ENCODE measurements around the gene MTHFD2. TPM values are rescaled to one million over a fixed set of nuclear protein-coding genes. Genes with fewer than 3 reads are reported as not detected.
"Not testable (repeated sequence)": the region's sequence is repeated elsewhere in the genome, so short reads cannot be mapped to it uniquely, and the experiment has no call there.

MTHFD2 gene
- total RNA-seq, 3 donors from 2014 or later: 41.6 to 100 (median 56.7) TPM

DNA sequence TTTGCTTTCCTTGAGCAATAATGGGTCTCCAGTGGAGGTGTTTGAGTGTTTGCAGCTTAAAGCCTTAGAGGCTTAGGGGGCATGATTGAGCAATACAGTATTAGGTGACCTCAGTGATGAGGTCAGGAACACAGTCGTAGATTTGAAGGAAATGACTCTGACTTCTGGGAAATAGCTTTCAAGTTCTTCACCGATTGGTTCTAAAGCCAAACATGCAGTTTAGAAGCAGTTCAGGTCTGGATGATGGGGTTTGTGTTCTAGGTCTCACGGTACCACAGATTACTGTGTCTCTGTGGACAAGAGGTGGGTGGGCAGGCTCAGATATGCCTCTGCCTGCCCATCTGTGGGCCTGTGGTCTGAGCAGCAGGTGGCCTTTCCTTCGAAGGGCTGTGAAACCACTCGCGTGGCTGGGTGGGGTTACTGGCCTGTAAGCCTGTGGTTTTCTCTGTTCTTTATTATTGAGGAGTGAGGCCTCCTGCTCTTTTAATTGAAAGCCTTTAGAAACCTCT, 7.8 kb downstream of the MTHFD2 start:
- peak overlapping the region; percentile 77 to 85 for H3K27ac ChIP-seq
- intact Hi-C loops (cut with DNase I; ENCODE audit: low total_unique reads): no loop called here
- H3K36me3 ChIP-seq: no peaks in the 10 kb centered on the region
- H3K9me3 ChIP-seq: no peaks in the 10 kb centered on the region
- peak in 1 of 3 donors; percentile 12 for TF ChIP-seq POLR2AphosphoS5 (IDR thresholded peaks at IDR 0.05)
- no peak for TF ChIP-seq POLR2A (IDR thresholded peaks at IDR 0.05)
- H3K4me1 ChIP-seq: peaks cover 10 to 16% of the 10 kb centered on the region in 2 donors
- no peaks in the 10 kb centered on the region for H3K27me3 ChIP-seq
- peak overlapping the region in 1 of 3 donors; percentile 15 for H3K4me3 ChIP-seq
- DNase-seq (ENCODE audit: low spot score in 2 of 2): no peak

DNA sequence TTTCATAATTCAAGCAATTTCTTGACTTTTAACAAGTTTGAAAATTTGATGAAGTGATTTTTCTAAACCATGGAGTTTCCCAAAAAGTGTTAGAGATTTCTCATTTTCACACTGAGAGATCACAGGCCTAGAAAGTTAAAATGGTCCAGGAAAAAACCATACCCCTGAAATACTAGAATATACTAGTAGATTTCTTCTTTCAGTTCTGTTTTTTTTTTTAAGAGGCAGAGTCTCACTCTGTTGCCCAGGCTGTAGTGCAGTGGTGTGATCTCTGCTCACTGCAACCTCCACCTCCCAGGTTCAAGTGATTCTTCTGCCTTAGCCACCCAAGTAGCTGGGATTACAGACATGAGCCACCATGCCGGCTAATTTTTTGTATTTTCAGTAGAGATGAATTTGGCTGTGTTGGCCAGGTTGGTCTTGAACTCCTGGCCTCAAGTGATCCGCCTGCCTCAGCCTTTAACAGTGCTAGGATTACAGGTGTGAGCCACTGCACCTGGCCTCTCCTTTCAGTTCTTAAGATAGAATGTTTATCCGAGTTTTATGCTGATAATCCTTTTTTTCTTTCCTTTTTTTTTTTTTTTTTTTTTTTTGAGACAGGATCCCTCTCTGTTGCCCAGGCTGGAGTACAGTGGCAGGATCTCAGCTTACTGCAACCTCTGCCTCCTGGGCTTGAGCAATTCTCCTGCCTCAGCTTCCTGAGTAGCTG, 14.4 kb downstream of the MTHFD2 start:
- Histone ChIP-seq H3K27ac (no peak overlapping the region), H3K9me3 (no peaks in the 10 kb centered on the region), H3K36me3 (no peaks in the 10 kb centered on the region), H3K4me3 (no peak overlapping the region), H3K27me3 (no peaks in the 10 kb centered on the region), H3K4me1 (no peaks in the 10 kb centered on the region)
- TF ChIP-seq POLR2A (IDR thresholded peaks at IDR 0.05): no peak
- TF ChIP-seq, protein P1, sequence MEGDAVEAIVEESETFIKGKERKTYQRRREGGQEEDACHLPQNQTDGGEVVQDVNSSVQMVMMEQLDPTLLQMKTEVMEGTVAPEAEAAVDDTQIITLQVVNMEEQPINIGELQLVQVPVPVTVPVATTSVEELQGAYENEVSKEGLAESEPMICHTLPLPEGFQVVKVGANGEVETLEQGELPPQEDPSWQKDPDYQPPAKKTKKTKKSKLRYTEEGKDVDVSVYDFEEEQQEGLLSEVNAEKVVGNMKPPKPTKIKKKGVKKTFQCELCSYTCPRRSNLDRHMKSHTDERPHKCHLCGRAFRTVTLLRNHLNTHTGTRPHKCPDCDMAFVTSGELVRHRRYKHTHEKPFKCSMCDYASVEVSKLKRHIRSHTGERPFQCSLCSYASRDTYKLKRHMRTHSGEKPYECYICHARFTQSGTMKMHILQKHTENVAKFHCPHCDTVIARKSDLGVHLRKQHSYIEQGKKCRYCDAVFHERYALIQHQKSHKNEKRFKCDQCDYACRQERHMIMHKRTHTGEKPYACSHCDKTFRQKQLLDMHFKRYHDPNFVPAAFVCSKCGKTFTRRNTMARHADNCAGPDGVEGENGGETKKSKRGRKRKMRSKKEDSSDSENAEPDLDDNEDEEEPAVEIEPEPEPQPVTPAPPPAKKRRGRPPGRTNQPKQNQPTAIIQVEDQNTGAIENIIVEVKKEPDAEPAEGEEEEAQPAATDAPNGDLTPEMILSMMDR (IDR thresholded peaks at IDR 0.05): no peak
- TF ChIP-seq POLR2AphosphoS5 (IDR thresholded peaks at IDR 0.05): no peak
- no peak for DNase-seq (ENCODE audit: low spot score in 2 of 2)
- intact Hi-C loops (cut with DNase I; ENCODE audit: low total_unique reads): no loop called here

DNA sequence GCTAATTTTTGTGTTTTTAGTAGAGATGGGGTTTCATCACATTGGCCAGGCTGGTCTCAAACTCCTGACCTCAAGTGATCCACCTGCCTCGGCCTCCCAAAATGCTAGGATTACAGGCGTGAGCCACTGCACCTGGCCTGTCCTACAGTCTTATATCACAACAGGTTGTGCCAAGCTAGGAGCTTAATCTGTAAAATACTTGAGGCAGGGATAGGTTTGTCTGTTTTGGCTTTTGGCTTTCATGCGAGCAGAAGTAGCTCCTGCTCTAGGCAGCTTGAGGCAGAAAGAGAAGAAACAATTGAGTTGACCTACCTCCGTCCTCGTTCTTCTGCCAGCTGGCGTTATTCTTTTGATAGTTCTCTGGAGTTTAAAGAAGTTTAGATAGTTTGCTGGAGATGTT, 17.4 kb downstream of the MTHFD2 start:
- H3K36me3 ChIP-seq; DNase-seq (ENCODE audit: low spot score in 2 of 2); intact Hi-C loops (cut with DNase I; ENCODE audit: low total_unique reads): not testable (repeated sequence)

DNA sequence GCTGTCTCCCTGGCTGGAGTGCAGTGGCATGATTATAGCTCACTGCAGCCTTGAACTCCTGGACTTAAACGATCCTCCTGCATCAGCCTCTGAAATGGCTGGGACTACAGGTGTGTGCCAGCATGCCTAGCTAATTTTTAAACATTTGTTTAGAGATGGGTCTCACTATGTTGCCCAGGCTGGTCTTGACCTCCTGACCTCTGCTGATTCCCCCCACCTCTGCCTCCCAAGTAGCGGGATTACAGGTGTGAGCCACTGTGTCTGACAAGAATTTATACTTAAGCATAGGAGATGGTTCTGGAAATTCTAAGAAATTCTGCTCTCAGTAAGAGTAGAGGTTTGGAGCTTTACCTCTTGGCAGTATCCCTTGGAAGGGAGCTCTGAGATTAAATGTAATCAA, 18.2 kb downstream of the MTHFD2 start:
- no peaks in the 10 kb centered on the region for H3K27me3 ChIP-seq
- H3K27ac ChIP-seq: no peak overlapping the region
- DNase-seq (ENCODE audit: low spot score in 2 of 2): no peak
- intact Hi-C loops (cut with DNase I; ENCODE audit: low total_unique reads): no loop called here
- no peaks in the 10 kb centered on the region for H3K4me1 ChIP-seq
- H3K4me3 ChIP-seq: no peak overlapping the region
- no peaks in the 10 kb centered on the region for H3K36me3 ChIP-seq
- TF ChIP-seq POLR2A (IDR thresholded peaks at IDR 0.05) (no peak), POLR2AphosphoS5 (IDR thresholded peaks at IDR 0.05) (no peak)
- TF ChIP-seq, protein P1 (IDR thresholded peaks at IDR 0.05): no peak
- no peaks in the 10 kb centered on the region for H3K9me3 ChIP-seq

More for the DNA sequence above, 17.4 kb downstream of the MTHFD2 start:
- H3K27me3 ChIP-seq, H3K9me3 ChIP-seq, H3K27ac ChIP-seq, H3K4me3 ChIP-seq, H3K4me1 ChIP-seq: not testable (repeated sequence)

DNA sequence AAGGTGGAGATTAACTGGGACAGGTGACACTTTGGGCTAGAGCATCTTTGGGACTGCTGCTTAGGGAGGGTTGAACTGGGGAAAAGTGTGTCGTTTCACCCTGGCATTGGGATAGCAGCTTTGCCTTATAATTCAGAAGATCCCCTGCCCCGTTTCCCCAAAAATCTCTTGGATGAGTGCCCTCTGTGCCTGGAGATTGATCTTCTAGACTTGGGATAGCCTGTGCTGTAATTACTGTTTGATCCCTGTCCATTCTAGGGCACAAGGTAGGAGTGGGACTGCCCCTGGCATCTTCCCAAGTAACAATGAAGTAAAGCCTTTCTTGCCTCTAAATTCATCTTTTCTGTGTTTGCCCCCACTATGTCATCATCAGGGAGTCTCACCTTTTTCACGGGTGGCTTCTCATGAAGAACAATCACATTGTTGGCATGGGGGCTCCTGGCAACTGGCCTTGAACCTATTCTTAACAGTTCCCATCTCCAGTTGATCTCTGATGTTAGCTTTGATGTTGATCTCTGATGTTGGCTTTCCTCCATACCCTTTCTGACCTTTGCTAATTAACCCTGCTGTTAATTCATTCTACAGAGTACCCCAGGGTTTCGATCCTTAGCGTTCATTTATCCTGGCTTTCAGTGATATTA, 21.6 kb downstream of the MTHFD2 start:
- Histone ChIP-seq H3K4me1 (no peaks in the 10 kb centered on the region), H3K9me3 (no peaks in the 10 kb centered on the region), H3K27ac (no peak overlapping the region), H3K36me3 (no peaks in the 10 kb centered on the region), H3K27me3 (no peaks in the 10 kb centered on the region), H3K4me3 (no peak overlapping the region)
- intact Hi-C loops (cut with DNase I; ENCODE audit: low total_unique reads): no loop called here
- DNase-seq (ENCODE audit: low spot score in 2 of 2): no peak
- TF ChIP-seq, protein P1 (IDR thresholded peaks at IDR 0.05): no peak
- TF ChIP-seq POLR2A (IDR thresholded peaks at IDR 0.05): no peak
- no peak for TF ChIP-seq POLR2AphosphoS5 (IDR thresholded peaks at IDR 0.05)

DNA sequence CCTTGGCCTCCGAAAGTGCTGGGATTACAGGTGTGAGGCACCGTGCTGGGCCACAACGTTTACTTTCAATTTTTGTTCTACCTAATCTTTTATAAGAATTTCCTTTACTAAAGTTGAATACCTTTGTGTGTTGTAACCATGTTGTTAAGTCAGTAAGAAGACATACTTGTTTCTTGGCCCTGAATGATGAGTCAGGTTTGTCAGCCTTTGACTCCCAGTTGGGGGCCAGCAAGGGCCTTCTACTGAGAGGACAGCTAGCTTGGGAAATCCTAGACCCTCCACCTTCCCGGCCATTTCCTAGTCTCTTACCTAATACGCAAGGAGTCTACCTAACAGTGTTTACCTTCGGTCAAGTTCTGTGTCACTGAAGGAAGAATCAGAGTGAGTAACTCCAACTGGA, 22.7 kb downstream of the MTHFD2 start:
- H3K27ac ChIP-seq: no peak overlapping the region
- no peaks in the 10 kb centered on the region for H3K4me1 ChIP-seq
- H3K27me3 ChIP-seq: no peaks in the 10 kb centered on the region
- H3K9me3 ChIP-seq: no peaks in the 10 kb centered on the region
- no peak for DNase-seq (ENCODE audit: low spot score in 2 of 2)
- no peaks in the 10 kb centered on the region for H3K36me3 ChIP-seq
- intact Hi-C loops (cut with DNase I; ENCODE audit: low total_unique reads): no loop called here
- H3K4me3 ChIP-seq: no peak overlapping the region
- TF ChIP-seq POLR2A (IDR thresholded peaks at IDR 0.05): no peak
- TF ChIP-seq, protein P1 (IDR thresholded peaks at IDR 0.05): no peak
- no peak for TF ChIP-seq POLR2AphosphoS5 (IDR thresholded peaks at IDR 0.05)
